IPS-NIHi7 (cell line): ENCODE results near the gene SARS1.
"Not testable (repeated sequence)": the region's sequence is repeated elsewhere in the genome, so short reads cannot be mapped to it uniquely, and the experiment has no call there.

Source experiments
- DNase-seq: peaks from one replicate; pipeline ENCODE4 v3.0.0; 2012; ENCODE audit warnings: mixed read lengths; ENCODE audit errors: extremely low spot score

The SARS1 gene

DNA sequence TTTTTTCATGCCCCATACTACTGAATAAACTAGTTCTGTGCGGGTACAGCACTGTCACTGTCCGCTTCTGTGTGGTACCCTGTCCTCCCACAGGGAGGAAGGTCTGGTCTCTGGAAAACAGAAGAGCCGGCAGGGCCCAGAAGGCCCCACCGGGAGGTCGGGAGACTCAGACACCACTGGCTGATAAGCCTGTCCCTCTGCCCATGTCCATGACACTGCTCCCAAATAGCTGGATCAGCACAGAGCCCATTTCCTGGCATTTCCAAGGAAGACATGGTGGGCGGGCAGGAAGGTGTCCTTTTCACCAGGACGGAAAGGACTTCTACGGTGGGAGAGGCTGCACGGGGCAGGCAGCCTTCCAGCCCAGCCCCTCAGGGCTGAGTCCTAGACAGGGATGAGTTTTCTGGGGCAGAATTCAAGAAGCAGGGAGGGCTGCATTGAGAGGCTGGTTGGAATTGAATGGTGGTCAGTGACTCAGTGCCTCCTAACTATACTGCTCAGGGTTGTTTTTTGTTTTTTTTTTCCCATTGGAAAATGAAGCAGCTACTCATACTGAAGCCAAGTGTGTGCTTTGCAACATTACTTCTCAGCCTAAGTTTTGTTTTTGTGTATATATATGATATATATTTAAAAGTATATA, 62.1 kb downstream of the SARS1 start:
- no peak for DNase-seq

DNA sequence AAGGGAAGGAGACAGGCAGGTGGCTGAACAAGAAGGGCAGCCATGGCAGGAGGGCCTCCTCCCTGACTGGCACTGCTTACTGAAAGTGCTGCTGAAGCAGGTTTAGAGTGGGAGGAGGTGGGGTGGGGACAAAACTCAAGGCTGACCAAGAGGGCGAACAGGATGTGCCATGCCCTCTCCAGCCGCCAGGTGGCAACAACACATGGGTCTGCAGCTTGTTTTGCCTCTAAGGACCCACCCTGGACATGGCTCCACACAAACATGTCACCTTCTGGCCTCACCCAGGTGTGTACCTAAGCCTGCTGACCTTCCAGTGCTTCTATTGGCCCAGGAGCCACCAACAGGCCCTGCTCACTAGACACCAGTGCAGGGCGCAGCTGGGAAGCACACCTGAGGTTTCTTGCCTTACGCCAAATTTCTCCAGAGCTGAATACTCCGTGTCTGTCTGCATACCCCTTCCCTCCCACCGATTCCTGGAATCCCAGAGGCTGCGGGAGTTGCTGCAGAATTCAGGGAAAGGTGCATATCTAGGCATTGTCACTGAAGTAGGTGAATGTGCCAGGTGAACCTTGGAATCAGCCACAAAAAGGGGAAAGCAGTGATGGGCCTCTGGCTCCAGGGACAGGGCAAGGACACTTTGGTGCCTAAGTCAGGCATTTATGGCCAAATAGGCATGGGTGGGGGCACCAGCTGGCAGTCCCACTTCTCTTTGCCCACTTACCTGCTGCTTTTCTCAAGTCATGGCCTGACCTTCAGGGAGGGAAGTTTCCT, 63.9 kb downstream of the SARS1 start:
- peak; percentile 89 for DNase-seq

DNA sequence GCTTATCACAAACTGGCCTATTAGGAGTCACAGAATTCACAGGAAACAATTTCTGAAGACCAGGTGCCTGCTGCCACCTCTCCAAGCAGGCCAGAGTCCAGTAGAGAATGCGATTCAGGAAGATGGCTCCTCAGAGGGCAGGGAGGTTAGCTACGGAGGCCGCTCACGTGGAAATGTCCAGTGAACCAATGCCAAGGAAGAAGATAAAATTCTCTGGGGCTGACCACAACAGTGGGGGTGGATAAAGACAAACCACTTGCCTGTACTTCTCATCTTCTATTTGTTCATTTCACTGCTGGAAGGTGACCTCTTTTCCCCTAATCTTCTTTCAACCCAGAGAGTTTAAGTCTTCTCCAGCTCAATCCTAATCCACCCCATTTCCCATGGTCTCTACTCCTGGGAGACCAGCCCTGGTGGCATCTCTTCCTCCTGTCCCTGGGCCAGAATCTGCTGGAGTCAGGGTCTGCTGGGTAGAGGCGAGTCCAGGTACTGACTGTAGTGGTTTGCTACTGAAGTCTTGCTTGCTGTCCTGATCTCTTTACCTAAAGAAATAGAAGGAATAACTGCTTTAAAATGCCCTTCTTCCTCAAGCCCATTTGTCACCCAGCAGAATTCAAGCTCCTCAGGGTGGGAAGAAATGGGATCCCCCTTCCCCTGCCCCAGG, 66.0 kb downstream of the SARS1 start:
- no peak for DNase-seq

DNA sequence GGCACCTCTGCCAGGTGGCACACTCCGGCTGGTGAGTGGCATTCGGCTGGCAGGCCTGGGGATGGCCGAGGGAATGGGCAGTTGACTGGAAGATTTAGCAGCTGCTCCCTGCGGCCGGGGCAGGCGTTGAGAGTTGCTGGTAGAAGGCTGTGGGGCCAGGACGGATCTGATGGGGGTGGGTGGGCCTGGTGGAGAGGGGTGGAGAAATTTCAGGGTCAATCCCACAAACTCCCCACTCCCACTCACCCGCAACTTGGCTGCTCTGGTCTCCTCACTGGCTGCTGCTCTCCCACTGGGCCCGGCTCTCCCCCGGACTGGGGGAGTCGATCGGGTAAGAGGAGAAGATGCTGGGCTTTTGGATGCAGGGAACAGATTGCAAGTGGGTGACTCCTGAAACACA, 67.1 kb downstream of the SARS1 start:
- DNase-seq, result no peak

DNA sequence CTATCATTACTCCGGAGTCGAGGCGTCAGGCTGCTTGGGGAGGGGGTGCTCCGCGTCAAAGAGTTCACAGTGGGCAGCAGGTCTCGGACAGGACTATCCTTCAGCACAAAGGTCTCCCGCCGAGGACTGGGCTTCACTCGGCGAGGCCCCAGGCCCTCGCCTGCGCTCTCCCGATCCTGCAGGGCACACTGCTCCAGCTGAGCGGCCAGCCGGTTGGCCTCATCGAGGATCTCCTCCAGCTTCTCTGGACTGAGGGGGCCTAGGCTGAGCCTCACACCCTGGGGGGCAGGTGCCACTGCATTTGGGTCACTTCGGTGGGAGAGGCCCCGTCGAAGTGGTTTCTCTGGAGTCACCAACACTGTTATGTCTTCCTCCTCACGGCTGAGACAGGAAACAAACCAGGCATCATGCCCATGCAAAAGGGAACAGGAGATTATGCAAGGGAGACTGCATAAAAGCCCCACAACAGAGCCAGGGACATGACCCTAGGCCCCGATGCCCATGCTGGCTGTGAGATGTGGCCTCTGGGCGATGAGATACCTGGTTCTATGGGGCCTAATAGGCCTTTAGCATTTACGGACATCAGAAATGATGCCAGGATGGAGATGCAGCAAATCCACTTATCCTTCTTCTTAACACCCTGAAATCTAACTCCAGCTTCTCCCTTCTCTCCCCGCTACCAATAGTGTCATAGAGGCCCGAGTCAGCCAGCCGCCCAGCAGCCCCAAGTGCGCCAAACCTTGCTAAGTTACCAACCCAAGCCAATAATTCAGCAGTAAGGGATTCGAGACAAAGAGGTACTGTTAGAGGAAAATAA, 68.2 kb downstream of the SARS1 start:
- DNase-seq, result no peak

DNA sequence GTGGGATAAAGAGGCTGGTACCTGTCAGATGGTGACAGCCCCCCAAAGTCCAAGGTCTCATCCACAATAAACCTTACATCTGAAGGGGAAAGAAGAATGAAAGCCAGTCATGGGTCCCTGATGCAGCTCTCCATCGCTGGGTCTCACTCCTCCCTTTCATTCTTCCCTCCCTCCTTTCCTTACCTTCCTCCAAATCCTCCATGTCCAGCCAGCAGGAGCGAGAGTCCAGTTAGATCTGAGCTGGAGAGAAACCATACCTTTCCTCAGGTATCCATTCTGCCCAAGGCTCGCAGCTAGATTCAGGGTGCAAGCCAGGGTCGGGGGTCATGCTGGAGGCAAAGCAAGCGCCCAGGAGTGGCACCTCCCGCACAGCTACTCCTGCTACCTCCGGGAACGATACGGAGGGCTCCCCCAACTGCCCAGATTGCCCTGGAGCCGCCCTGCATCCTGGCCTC, 68.8 kb downstream of the SARS1 start:
- peak; percentile 65 for DNase-seq

DNA sequence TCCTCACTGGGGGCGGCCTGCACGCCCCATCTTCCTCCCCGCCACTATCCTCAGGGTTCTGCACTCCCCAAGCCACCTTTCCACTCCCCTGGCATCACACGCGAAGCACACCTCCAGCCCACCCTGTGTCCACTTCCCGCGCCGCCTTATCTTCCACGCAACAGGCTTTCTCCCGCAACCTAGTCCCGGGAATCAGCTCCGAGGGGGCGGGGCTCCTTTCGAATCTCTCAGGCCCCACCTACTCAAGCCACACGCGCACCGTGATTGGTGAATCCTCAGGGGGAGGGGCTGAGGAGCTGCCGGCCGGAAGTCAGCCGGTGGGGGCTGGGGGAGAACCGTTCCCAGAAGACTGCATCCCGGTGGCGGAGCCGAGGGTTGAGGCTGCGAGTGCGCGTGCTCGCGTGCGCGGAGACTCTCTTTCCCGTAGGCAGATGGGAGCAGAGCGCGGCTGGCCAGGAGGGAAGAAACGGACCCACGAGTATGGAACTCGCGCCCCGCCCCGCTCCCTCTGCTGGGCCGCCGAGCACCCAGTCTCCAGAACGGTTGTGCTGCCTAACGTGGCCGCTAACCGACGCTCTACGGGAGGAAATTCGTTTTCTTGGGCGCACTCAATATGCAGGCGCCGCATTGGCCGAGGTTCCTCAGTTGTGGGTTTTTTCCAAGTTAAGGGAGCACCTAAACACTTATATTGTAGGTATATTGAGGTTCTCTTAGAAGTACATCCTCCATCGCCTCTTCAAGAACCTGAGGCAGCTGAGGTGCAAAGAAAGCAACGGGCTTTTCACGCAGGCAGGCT, 69.4 kb downstream of the SARS1 start, which contains the start of gene PSRC1:
PSRC1 (minus strand) TSS at position 194 of the 796 bp plus-strand sequence.
- DNase-seq, result peak; percentile 99

DNA sequence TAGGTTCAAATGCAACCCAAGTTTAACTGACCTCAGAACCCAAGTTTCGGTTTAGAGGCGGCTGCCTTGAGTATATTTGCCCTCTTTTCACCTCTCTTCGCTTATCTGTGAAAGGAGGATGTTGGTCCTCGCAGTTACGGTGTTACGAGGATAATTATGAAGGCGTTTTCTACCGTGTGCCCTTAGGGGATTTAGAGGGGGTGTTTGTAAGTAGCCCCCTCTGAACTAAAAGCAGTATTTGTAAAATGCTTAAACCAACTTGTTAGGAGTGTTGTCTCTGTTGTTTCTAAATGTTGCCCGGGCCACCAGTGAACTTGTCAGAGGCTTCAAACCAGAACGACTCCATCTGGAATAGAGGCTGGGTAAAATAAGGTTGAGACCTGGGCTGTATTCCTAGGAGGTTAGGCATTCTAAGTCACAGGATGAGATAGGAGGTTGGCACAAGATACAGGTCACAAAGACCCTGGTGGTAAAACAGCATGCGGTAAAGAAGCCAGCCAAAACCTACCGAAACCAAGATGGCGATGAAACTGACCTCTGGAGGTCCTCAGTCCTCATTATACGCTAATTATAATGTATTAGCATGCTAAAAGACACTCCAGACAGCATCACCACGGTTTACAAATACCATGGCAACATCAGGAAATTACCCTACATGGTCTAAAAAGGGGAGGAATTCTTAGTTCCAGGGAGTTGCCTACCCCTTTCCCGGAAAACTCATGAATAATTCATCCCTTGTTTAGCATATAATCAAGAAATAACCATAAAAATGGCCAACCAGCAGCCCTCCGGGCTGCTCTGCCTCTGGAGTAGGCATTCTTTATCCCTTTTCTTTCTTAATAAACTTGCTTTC, 70.3 kb downstream of the SARS1 start:
- DNase-seq, result no peak

DNA sequence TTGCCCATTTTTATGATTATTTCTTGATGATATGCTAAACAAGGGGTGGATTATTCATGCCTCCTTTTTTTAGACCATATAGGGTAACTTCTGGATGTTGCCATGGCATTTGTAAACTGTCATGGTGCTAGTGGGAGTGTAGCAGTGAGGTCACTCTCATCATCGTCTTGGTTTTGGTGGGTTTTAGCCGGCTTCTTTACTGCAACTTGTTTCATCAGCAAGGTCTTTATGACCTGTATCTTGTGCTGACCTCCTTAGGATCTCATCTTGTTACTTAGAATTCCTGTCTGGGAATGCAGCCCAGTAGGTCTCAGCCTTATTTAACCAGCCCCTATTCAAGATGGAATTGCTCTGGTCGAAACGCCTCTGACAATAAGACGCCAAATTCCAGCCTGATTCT, 73.0 kb downstream of the SARS1 start:
- DNase-seq, result not testable (repeated sequence)
